Eye (tissue), 1 donor: Measurements from ENCODE around the gene ZFAND6.
"Not testable (repeated sequence)": the region's sequence is repeated elsewhere in the genome, so short reads cannot be mapped to it uniquely, and the experiment has no call there.

Experiments
- DNase-seq: peaks from one replicate; pipeline ENCODE4 v3.0.0-alpha.2; 2015

Gene ZFAND6

DNA sequence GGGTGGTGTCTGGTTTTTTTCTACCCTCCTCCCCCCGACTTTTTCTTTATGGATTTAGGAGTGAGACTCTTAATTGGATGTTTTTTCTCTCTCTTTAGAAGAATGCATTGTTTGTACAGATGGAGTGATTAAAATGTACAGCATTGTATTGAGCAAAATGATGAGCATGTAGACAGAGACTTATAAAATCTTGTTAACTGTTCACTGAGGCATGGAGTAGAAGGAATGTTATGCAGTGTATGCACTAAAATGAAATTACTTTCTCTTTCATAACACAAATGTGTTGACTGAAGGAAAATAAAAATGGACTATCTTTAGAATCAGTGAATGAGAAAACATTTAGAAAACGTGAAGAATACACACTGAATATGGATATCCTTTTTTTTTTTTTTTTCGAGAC lies 39.8 kb downstream of the ZFAND6 start:
- DNase-seq: peak; percentile 36

- not testable (repeated sequence) for DNase-seq
These were observed 40.2 kb downstream of the ZFAND6 start for GRCh38 chr15:80099662-80100061.

DNA sequence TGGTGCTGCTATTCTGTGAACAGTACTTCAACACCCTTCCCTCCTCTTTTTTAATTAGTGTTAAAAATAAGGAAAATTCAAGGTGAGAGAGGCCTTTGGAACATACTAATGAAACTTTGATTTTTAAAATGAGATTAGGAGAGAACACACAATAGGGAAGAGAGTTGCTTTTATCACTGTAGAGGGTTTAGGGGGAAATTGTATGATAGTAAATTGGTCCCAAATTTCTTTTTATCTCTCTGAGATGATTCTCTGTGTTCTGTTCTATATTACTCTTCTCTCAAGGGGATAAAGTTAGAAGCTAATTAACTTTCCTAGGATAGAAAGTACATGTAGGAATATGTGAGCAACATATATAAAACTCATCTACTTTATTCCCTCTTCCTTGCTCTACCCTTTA lies 40.8 kb downstream of the ZFAND6 start:
- no peak for DNase-seq

DNA sequence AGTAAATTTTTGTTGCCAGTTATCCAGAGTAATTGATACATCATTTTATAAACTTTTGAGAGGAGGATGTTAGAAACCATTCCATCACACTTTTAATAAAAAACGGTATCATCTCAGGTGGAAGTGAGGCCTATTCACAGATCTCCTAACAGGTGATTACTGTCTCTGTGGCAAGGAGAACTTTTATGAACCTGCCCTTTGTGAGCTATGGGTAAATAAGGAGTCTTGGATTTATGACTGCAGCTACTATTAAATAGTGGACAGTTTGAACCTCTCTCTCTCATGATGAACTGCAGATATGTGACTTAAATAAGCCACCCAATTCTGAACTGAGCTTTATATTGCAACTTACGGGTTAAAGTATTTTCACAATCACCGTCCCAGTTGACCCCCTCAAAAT lies 45.7 kb downstream of the ZFAND6 start:
- no peak for DNase-seq

DNA sequence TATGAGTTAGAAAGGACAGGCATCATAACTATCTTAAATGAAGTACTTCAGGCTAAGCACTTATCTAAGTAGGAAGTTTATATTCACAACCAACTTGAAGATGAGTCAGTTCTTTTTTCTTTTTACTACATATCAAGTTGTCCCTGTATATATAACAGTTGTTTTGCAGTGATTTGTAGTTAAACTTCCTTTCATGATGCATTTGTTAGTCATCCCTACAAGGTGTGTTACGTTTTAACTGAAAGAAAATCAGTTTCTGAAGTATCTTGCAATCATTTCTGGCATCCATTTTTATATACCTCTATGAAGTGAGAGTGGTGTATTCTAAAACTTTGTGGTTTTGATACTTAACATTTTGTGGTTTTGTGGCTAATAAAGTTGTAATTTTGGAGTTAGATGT lies 46.1 kb downstream of the ZFAND6 start:
- DNase-seq: no peak

GRCh38 chr15:80106051-80106450 lies 46.6 kb downstream of the ZFAND6 start:
- DNase-seq: no peak

DNA sequence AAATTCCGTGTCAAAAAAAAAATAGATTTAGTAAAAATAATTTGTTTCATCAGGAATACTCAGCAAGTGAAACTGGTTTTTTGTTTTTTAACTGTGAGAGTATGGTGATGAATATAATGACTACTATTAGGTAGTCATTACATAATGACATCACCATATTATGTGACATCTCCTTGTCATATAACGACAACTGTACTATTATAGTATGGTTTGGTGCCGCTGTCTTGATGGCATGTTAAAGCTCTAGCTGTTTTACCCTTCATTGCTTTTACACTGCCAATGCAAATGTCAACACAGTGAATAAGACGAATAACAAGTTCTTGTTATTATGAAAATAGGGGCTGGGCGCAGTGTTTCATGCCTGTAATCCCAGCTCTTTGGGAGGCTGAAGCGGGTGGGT lies 47.7 kb downstream of the ZFAND6 start:
- no peak for DNase-seq

DNA sequence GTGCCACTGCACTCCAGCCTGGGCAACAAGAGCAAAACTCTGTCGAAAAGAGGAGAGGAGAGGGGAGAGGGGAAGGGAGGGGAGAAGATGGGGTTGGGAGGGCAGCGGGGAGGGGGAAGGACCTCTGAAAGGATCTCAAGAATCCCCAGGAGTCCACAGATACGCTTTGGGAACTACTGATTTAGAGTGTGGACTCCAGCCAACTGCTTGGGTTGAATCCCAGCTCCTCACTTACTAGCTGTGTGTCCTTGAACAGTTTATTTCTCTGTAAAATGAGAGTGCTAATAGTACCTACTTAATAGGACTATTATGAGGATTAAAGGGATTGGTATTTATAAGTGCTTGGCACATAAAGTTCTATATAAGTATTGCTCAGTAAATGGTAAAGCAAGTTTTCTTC lies 48.3 kb downstream of the ZFAND6 start:
- DNase-seq: no peak

DNA sequence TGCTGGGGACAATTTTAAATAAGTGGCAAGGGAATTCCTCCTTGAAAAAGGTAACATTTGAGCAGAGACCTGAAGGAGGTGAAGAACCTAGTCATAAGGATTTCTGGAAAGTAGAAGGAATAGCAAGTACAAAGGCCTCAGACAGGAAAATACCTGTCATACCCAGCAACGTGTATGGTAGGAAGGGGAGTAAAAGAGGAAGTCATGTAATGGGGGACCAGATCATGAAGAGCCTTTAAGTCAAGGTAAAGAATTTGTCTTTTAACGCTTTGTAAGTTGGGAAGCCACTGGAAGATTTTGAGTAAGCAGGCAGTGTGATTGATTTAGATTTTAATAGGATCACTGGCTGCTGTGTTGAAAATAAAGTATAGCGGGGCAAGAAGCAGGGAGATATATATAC lies 49.9 kb downstream of the ZFAND6 start:
- no peak for DNase-seq

- no peak for DNase-seq
These were observed 51.4 kb downstream of the ZFAND6 start for GRCh38 chr15:80110920-80111319.

DNA sequence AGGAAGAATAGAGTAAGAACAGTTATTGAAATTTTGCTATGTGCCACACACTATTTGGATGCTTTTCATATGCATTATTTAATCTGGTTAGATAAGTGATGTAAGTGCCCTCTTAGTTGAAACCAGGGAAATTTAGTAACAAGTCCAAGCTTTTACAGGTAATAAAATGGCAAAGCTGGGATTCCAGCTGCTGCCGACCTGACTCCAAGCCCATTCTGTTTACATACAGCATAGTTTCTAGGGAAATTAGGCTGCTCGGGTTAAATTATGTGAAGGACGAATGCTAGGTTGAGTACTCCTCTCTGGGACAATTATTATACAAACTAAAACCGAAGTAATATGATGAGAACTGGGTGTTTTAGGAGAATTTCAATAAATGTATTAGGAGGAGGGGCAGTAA lies 54.6 kb downstream of the ZFAND6 start:
- no peak for DNase-seq

DNA sequence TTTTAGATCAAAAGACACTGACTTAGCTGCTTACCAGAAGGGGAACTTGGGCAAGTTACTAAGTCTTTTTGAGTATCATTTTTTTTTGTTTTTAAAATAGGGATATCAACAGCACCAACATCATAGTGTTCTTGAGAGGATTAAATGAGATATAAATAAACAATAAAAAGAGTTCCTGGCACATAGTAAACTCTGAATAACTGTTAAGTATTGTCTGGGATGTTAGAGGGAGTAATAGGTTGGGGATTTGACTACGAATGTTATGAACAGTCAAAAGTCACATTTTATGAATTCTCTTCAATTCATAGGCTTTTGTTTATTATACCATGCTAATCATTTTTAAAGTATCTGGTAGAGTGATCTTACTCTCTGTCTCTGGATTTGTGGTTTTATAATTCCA lies 55.5 kb downstream of the ZFAND6 start:
- no peak for DNase-seq

DNA sequence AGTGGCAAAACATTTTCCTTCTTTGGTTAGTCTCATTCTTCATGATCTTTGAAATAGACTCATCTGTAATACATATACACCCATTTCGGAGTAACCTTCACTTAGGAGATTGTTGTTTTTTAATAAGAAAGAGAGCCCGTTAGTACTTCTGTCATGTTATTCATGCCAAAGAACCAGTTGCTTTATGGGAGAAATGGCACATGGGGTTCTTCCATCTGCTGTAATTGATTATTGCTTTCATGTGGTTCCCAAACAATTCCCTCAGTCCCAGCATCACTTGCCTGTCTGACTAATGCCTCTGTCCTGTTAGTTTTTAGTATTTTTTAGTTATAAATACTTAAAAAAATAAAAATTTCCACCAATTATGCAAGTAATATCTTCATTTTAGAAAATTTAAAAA lies 59.5 kb downstream of the ZFAND6 start:
- peak; percentile 19 for DNase-seq

GRCh38 chr15:80120636-80121035 lies 61.2 kb downstream of the ZFAND6 start:
- no peak for DNase-seq

GRCh38 chr15:80121546-80121945 lies 62.1 kb downstream of the ZFAND6 start:
- peak; percentile 77 for DNase-seq

DNA sequence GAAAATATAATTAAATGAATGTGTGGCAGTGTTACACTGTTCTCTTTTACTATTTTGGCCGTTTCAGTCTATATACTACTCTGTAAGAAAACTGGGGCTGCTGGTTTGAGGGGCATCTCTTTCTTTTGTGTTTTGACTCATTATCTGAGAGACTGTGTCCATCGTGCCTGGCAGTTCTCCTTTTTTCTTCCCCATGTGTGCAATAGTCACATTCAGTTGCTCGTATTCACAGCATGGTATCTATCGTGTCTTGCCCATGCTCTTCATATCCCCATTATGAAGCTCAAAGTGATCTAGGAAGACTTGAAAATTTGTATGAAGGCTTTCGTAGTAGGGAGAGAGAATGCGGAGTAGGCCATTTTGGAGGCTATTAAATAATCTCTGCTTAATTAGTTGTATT lies 63.6 kb downstream of the ZFAND6 start:
- DNase-seq: no peak

DNA sequence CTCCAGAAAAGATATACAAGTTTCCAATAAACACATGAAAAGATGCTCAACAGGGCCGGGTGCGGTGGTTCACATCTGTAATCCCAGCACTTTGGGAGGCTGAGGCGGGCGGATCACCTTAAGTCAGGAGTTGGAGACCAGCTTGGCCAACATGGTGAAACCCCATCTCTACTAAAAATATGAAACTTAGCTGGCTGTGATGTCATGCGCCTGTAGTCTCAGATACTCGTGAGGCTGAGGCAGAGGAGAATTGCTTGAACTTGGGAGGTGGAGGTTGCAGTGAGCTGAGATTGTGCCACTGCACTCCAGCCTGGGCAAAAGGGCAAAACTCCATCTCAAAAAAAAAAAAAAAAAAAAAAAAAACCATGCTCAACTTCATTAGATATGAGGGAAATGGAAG lies 67.8 kb downstream of the ZFAND6 start:
- not testable (repeated sequence) for DNase-seq

- no peak for DNase-seq
These were observed 68.4 kb downstream of the ZFAND6 start for GRCh38 chr15:80127911-80128310.

DNA sequence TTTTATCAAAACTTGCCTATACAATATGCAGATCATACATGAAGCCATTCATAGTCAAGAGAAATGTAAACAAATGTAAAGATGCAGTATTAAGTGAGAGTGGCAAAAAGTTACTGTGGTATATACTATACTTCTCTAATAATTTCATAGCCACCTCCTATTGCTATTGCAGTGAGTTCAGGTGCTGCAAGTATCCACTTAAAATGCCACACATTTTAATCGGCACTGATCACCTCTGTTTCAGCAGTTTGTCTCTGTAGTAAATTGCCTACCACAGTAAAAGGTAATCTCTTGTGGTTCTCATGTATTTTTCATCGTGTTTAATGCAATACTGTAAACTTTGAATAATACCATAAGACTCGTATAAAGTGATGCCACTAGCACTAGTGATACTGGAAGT lies 72.9 kb downstream of the ZFAND6 start:
- no peak for DNase-seq

- no peak for DNase-seq
These were observed 77.4 kb downstream of the ZFAND6 start for GRCh38 chr15:80136854-80137253.

DNA sequence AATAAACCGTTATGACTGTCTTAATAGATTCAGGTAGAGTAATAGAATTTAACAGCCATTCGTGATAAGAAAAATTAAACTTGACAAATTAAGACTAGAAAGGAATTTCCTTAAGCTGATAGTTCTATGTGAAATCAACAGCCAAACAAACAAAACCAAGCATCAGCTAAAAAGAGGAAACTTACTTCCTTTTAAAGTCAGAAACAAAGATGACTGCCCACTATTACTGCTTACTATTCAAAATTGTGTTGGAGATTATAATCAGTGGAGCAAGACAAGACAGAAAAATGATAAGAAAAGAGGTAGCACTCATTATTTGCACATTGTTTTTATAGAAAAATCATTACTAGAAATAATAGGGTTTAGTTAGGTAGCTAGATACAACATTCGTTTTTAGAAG lies 79.5 kb downstream of the ZFAND6 start:
- DNase-seq: no peak

DNA sequence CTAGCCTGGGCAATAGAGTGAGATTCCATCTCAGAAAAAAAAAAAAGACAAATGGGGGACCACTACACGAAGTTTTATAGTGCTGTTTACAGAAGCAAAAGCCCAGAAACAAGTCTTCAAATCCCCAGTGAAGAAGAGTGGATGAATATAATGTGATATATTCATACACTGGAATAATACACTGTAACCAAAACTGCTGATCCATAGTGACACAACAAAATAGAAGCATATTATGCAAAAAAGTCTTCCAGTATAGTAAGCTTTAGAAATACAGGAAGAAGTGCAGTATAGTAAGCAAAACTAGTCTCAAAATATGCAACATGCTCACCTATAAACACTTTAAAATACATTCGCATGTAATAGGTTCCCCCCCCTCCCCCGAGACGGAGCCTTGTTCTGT lies 81.4 kb downstream of the ZFAND6 start:
- DNase-seq: no peak

- no peak for DNase-seq
These were observed 82.6 kb downstream of the ZFAND6 start for GRCh38 chr15:80141916-80142598.

DNA sequence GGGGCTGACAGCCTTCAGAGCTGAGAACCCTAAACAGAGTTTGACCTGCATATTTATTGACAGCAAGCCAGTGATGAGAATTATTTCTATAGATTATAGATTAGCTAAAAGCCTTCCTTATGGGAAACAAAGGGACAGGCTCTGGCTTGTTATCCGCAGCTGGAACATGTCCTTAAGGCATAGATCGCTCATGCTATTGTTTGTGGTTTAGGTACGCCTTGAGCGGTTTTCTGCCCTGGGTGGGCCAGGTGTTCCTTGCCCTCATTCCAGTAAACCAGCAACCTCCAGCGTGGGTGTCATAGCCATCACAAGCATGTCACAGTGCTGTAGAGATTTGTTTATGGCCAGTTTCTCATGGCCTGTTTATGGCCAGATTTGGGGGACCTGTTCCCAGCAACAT lies 83.2 kb downstream of the ZFAND6 start:
- no peak for DNase-seq

- no peak for DNase-seq
These were observed 91.7 kb downstream of the ZFAND6 start for GRCh38 chr15:80151148-80151547.

DNA sequence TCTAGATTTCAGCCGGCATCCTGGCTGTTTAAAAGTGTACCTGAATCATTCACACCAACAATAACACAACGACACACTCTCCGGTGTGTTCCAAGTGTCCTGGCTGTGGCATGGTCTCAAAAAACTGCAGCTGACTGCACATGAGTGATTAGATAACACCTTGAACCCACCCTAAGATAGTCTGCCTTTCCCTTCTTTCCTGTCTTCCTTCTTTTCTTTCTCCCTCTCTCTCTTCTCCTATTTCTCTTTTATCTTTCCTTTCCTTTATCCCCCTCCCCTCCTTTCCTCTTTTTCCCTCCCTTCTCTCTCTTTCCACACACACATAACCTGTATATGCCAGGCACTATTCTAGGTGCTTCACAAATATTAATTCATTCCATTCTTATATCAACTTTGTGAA lies 92.1 kb downstream of the ZFAND6 start:
- DNase-seq: no peak
